Cardiac fibroblast (primary cell): ENCODE results near the gene TUBA1C.
"Not testable (repeated sequence)": the region's sequence is repeated elsewhere in the genome, so short reads cannot be mapped to it uniquely, and the experiment has no call there.

Experiments
- DNase-seq, 2 donors: peaks; one replicate each; pipeline versions ENCODE4 v3.0.0 to v3.0.0-alpha.2; 2010; ENCODE audit warnings: low read depth in 2 of 2
- H3K4me3 ChIP-seq, 2 donors: replicated peaks in 1 of 2; 1 replicate in 1 of 2; 2 replicates in 1 of 2; pipeline ENCODE4 v1.5.1; 2011; ENCODE audit warnings: low read depth in 2 of 2, low read length in 2 of 2, mild to moderate bottlenecking in 2 of 2, moderate library complexity in 1 of 2
- TF ChIP-seq, protein P1 (sequence below): IDR thresholded peaks from one replicate; pipeline ENCODE4 v1.5.1; 2011; ENCODE audit warnings: low read depth, mild to moderate bottlenecking, low read length, inconsistent platforms

Gene TUBA1C

GRCh38 chr12:49255857-49256637 lies 8.8 kb upstream of the TUBA1C start:
- TF ChIP-seq, protein P1, sequence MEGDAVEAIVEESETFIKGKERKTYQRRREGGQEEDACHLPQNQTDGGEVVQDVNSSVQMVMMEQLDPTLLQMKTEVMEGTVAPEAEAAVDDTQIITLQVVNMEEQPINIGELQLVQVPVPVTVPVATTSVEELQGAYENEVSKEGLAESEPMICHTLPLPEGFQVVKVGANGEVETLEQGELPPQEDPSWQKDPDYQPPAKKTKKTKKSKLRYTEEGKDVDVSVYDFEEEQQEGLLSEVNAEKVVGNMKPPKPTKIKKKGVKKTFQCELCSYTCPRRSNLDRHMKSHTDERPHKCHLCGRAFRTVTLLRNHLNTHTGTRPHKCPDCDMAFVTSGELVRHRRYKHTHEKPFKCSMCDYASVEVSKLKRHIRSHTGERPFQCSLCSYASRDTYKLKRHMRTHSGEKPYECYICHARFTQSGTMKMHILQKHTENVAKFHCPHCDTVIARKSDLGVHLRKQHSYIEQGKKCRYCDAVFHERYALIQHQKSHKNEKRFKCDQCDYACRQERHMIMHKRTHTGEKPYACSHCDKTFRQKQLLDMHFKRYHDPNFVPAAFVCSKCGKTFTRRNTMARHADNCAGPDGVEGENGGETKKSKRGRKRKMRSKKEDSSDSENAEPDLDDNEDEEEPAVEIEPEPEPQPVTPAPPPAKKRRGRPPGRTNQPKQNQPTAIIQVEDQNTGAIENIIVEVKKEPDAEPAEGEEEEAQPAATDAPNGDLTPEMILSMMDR = no peak
- DNase-seq = no peak
- no peak overlapping the region for H3K4me3 ChIP-seq

GRCh38 chr12:49257508-49258184 lies 7.2 kb upstream of the TUBA1C start:
- not testable (repeated sequence) for DNase-seq, H3K4me3 ChIP-seq

- no peak for DNase-seq
- H3K4me3 ChIP-seq = no peak overlapping the region
- TF ChIP-seq, protein P1 = no peak
Measured at GRCh38 chr12:49259452-49259851, 5.4 kb upstream of the TUBA1C start.

DNA sequence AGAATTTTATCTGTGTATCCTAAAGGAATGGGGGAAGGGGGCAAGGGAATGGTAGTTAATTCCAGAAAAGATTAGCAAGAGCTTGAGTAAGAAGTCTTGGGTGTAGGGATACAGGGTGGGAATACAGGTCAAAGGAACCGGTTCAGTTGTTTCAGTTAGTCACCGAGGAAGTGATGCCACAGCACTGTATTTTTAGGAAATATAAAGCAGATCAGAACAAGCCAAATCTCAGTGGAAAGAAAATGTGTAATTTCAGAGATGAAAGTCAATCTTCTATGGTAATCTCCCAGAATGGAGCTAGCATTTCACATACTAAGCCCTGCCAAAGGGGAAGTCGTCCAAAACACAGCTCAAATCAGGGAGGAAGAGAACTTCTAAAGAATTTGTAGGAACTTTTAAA lies 4.7 kb upstream of the TUBA1C start:
- no peak overlapping the region for H3K4me3 ChIP-seq
- TF ChIP-seq, protein P1 = no peak
- DNase-seq = peak; percentile 78 to 79

- no peak overlapping the region for H3K4me3 ChIP-seq
- peak in 1 of 2 donors; percentile 32 for DNase-seq
- TF ChIP-seq, protein P1 = no peak
Measured at GRCh38 chr12:49260571-49261363, 4.1 kb upstream of the TUBA1C start.

- TF ChIP-seq, protein P1 = no peak
- peak in 1 of 2 donors; percentile 57 for DNase-seq
- no peak overlapping the region for H3K4me3 ChIP-seq
Measured at GRCh38 chr12:49261721-49262120, 3.2 kb upstream of the TUBA1C start.

DNA sequence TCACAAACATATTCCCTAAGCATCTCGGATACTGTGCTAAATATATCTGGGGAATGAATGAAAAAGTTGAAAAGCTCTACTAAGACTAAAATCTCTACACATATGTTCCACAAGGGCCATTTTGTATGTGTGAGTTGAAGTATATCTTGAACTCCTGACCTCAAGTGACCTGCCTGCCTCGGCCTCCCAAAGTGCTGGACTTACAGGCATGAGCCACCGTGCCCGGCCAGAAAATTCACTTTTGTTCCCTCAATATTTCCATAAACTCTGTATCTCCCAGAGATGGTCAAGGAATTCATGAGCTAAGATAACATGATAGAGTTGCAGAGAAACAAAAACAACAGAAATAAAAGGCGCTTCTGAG lies 1.5 kb upstream of the TUBA1C start:
- H3K4me3 ChIP-seq = no peak overlapping the region
- DNase-seq = no peak
- TF ChIP-seq, protein P1 = no peak
